Activated gamma-delta T cell (primary cell): ENCODE results near the gene HBZ.
"Not testable (repeated sequence)": the region's sequence is repeated elsewhere in the genome, so short reads cannot be mapped to it uniquely, and the experiment has no call there.

Experiments used
- DNase-seq: peaks from one replicate; lab custom pipeline; 2025; lab: John Stamatoyannopoulos, UW

Gene HBZ

DNA sequence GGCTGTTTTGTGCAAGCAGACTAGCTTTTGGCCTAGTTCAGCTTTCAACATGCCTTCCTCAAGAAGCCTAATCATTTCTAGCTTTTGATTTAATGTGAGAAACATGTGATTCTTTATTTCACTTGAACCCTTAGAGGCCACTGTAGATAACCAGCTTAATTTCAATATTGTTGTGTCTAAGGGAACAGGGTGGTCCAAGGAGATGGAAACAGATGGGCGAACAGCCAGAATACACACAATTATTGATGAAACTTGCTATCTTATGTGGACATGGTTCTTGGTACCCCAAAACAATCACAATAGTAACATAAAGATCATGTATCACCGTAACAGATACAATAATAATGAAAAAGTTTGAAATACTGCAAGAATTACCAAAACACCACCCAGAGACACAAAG is 18.7 kb upstream of the HBZ start:
- DNase-seq, result no peak

DNA sequence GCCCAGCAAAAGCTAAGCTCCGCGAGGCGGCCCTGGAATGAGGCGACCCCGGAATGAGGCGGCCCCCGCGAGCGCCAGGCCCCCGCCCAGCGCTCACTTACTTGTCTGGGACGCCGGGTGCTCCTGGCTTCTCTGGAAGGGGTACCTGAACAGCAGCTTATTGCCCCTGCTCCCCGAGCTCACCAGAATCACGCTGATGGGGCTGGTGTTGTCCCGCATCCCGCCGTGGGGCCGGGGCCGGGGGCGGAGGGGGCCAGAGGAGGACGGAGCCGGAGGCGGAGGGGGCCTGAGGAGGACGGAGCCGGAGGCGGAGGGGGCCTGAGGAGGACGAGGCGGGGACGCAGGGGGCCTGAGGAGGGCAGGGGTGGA is 14.4 kb upstream of the HBZ start:
- no peak for DNase-seq

DNA sequence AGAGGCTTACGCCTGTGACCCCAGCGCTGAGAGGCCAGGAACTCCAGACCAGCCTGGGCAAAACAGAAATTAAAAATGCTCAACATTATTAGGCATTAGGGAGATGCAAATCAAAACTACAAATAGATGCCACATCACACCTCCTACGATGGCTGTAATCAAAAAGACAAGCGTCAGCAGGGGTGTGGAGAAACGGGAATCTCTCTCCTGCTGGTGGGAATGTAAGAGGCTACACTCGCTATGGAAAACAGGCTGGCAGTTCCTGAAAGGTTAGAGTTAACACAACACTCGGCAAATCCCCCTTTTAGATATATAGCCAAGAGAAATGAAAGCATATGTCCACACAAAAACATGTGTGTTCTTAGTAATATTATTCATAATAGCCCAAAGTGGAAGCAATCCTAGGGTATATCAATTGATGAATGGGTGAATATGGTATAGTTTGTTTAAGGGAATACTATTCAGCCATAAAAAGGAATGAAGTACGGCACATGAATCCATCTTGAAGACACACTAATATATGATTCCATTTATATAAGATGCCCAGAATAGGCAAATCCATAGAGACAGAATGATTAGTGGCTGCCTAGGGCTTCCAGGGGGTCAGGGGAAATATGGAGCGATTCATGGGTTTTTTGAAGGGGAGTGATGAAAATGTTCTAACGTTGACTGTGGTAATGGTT is 12.1 kb upstream of the HBZ start:
- no peak for DNase-seq

DNA sequence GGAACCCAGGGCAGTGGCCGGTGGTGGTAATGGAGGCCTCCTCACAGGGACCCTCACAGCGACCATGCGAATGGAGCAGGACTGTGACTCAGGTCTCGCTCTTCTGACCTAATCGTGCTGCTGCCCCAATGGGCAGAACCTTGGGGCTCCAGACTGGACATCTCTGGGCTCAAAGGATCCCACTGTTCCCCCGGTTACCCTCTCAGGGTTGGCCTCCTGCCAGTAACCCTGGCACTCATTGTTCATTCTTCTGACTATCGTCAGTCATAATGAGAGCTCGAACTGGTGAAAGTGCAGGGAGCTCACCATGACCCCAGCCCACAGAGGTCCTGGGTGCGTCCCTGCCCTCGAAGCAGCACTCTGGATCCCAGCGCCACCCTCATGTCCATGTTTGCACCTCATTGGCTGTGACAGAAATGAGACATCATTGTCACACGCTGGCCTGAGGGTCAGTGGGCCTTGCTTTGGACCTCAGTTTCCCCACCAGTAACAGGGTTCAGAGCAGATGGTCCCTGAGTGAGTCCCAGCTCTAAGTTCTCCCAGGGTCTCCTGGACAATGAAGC is 10.0 kb upstream of the HBZ start:
- no peak for DNase-seq

DNA sequence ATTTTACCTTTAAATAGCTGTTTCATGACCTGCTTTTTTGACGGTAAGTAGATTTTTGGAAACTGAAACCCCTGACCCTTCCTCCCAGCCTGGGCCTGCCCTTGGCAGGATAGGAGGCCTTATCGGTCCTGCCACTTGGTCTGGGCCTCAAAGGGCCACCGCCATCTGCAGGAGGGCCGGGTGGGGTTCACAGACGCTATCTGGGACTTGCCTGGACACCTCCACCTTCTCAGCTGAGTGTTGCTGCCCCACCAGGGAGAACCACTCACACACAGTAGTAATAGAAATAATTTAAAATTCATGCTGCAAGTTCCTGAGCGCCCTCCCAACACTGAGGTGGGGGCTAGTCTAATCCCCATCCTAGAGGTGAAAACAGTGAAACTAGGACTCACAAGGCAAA is 9.4 kb upstream of the HBZ start:
- DNase-seq, result no peak

DNA sequence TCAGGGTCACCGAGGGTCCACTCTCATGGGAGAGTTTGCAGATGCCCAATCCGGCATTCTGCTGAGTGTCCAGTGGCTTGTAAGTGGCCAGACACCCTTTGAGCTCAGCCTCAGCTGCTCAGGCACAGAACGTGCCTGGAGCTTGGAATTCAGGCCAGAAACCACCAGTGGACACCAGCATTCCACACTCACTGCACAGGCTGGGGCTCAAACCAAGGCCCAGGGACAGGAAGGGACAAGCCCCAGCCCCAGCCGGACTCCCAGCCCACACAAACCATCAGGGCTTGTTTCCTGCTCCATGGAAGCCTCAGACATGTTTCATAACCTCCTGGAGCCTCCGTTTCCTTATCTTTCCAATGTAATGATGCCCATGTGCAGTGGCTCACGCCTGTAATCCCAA is 9.0 kb upstream of the HBZ start:
- no peak for DNase-seq

DNA sequence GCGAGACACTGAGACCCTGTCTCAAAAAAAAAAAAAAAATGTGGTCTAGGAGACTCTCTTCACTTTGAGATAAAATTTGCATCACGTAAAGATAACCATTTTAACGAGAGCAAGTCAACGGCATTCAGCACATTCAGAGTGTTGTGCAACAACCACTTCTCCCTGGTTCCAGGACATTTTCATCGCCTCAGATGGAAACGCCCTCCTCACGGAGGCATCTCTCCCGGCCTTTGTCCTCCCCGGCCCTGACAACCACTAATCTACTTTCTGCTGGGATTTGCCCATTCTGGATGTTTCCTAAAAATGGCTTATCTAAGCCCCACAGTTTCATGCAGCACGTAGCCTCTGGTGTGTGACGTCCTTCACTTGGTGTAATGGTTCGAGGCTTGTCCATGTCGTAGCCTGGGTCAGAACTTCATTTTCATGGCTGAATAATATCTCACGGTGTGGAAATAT is 7.6 kb upstream of the HBZ start:
- no peak for DNase-seq

DNA sequence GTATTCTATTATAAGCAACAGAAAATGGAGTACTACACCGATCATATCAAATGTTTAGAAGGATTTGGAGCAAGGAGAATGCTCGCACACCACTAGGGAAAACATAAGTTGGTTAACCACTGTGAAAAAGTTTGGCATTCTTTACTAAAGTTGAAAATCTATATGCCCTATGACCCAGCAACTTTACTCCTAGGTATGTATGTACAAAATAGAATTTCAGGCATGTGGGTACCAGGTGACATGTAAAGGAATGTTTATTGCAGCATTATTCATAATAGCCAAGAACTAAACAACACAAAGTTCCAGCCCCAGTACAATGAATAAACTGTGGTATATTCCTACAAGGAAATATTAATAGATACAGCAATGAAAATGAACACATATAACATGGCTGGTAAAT is 5.8 kb upstream of the HBZ start:
- no peak for DNase-seq

DNA sequence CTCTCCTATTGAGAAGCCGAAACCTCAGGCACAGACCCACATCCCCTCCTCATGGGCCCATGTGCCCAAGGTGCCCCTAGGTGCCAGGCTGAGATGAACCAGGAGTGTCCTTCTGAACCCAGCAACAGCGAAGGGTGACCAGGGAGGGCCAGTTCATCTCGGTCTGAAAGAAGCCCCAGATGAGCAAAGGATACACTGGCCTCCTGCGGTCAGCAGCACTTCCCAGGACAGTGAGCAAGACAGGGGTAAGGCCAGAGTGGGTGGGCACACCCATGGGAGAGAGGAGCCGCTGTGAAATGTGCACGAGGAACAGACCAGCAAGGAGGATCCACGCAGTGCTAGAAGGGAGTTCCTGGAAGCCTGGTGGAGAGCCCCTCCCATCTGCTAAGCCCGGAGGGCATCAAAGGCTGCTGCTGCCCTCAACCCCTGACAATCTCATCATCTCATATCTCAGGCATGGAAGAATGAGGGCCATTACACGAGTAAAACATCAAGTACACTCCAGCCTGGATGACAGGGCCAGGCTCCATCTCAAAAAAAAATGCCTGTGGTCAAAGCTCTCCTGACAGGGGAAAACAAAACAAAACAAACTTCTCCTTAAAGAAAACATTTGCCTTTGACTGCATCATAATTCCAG is 3.3 kb upstream of the HBZ start:
- DNase-seq, result no peak

DNA sequence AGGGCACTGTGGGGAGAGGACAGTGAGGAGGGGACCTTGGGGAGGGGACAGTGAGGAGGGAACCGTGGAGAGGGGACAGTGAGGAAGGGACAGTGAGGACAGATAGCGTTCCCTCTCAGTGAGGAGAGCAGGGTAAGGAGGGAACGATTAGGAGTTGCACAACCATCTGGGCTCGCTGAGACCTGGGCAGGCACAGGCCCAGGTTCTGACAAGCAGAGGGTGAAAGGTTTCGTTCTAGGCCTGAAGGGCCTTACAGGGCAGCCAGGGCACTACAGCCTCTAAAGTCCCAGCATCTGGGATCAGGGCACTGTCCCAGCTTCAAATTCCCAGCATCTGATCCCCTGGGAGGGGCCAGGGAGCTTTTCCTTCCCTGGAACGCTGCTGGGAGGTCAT is 681 bp downstream of the HBZ start:
- not testable (repeated sequence) for DNase-seq

DNA sequence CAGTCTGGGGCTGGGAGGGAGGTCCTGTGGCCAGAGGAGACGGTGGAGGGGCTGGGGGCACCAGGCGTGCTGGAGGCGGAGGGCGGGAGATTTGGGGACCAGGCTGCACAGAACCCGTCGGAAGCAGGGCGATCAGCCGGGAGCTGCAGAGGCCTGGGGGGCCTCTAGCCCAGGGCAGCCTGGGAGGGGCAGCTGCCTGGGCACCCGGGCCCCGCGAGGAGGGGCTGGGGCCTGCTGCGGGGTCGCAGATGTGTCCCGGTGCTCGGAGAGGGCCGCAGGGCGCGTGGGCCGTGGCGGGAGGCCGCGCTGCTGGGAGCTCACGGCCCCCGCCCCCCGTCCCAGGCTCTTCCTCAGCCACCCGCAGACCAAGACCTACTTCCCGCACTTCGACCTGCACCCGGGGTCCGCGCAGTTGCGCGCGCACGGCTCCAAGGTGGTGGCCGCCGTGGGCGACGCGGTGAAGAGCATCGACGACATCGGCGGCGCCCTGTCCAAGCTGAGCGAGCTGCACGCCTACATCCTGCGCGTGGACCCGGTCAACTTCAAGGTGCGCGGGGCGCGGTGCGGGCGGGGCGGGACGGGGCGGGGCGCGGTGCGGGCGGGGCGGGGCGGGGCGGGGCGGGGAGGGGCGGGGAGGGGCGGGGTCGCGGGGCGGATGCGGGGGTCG is 1.2 kb downstream of the HBZ start:
- not testable (repeated sequence) for DNase-seq

DNA sequence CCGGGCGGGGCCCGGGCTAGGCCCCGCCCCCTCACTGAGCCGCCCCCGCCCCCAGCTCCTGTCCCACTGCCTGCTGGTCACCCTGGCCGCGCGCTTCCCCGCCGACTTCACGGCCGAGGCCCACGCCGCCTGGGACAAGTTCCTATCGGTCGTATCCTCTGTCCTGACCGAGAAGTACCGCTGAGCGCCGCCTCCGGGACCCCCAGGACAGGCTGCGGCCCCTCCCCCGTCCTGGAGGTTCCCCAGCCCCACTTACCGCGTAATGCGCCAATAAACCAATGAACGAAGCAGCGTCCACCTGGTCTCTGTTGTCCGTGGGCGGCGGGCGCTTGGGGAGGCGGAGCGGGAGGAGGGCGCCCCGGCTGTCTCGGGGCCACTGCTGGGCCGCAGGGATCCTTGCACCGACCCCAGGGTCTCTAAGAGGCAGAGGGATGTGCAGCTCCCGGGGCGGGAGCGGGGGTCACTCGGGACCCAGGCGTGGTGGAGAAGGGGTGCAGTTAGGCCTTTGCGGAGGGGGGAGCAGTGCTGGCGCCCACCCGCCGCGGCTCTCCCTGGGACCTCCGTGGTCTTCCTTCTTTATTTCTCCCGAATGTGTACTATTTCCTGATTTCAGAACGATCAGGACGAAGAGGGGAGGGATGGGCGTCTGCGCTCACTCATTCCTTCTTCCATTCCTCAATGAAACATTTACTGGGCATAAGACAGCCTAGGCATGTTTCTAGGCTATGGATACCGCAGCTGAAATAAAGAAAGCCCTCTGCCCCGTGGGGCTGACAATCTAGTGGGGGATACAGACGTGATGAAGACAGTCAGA is 2.0 kb downstream of the HBZ start:
- no peak for DNase-seq

DNA sequence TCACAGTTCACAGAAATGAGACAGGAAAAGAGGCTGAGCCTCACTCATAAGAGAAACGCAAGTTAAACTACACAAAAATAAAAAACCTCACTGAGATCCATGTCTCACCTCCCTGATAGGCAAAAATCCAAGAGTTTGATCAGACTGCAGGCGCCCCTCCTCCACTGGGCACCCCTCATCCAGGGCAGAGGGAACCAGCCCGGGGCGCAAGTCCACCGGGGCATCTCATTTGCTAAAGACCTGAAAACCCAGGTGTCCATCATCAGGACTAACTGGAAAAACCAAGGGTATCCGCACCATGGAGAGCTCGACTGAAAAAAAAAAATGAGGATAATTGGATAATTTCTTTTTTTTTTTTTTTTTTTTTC is 2.6 kb downstream of the HBZ start:
- no peak for DNase-seq

DNA sequence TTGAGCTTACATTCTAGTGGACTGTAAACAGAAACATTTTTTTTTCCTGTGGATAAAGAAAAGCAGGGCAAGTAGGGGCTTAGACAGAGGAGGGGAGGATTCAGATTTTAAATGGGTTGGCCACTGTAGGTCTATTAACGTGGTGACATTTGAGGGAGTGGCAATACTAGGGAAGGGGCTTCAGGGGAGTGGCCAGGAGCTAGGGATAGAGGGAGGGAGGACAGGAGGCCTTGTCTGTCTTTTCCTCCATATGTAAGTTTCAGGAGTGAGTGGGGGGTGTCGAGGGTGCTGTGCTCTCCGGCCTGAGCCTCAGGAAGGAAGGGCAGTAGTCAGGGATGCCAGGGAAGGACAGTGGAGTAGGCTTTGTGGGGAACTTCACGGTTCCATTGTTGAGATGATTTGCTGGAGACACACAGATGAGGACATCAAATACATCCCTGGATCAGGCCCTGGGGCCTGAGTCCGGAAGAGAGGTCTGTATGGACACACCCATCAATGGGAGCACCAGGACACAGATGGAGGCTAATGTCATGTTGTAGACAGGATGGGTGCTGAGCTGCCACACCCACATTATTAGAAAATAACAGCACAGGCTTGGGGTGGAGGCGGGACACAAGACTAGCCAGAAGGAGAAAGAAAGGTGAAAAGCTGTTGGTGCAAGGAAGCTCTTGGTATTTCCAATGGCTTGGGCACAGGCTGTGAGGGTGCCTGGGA is 6.8 kb downstream of the HBZ start:
- no peak for DNase-seq

DNA sequence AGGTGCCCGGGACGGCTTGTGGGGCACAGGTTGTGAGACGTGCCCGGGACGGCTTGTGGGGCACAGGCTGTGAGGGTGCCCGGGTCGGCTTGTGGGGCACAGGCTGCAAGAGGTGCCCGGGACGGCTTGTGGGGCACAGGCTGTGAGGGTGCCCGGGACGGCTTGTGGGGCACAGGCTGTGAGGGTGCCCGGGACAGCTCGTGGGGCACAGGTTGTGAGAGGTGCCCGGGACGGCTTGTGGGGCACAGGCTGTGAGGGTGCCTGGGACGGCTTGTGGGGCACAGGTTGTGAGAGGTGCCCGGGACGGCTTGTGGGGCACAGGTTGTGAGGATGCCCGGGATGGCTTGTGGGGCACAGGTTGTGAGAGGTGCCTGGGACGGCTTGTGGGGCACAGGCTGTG is 7.8 kb downstream of the HBZ start:
- DNase-seq, result not testable (repeated sequence)

DNA sequence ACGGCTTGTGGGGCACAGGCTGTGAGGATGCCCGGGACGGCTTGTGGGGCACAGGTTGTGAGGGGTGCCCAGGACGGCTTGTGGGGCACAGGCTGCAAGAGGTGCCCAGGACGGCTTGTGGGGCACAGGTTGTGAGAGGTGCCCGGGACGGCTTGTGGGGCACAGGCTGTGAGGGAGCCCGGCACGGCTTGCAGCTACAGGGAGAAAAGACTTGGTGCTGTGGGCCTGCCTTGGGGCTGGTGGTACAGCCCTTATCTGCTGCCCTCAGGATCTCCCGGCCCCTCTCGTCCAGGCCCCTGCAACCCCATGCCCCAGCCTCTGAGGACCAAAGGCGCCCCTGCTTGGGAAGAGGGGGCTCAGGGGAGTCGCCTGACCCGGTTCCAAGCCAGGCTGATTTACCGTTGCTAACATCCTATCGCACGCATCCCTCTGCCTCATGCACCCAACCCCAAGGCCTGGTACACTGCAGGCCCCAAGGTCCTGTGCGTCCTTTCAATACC is 8.3 kb downstream of the HBZ start:
- DNase-seq, result no peak

DNA sequence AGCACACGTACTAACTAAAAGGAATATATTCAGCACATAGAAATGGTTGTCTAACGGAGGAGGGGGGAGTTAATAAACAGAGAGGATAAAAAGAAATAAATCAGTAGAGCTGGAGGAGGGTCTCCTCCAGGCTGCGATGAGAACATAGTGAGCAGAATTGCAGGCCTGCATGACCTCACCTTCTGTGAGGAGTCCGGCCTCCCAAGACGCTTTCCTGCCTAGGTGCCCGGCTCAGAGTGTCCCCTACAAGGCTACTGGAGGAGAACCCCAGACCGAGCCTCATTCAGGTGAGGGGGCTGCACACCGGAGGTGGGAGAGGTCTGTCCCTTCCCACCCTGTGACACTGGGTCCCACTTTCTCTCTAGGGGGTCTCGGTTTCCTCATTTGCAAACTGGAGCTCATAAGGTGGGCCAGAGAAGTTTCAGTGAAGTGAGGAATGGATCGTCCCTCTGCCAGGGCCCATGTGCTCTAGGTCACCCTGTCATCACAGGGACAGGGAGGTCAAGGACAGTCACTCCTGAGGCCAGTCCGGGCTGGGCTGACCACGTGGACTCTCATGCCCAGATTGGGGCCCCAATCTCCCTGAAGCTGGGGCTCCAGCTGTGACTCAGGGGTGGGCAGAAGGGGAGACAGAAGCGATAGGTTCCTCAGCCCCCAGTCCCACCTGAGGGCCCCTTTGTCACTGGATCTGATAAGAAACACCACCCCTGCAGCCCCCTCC is 10.0 kb downstream of the HBZ start:
- DNase-seq, result no peak

DNA sequence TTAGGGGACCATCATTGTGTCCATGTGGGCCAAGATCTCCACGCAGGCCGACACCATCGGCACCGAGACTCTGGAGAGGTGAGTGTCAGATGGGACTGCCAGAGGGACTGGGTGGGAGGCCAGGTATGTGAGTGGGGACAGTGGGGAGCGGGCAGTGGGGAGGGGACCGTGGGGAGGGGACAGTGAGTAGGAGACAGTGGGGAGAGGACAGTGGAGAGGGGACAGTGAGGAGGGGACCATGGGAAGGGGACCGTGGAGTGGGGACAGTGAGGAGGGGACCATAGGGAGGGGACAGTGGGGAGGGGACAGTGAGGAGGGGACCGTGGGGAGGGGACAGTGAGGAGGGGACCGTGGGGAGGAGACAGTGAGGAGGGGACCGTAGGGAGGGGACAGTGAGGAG is 10.7 kb downstream of the HBZ start:
- not testable (repeated sequence) for DNase-seq

DNA sequence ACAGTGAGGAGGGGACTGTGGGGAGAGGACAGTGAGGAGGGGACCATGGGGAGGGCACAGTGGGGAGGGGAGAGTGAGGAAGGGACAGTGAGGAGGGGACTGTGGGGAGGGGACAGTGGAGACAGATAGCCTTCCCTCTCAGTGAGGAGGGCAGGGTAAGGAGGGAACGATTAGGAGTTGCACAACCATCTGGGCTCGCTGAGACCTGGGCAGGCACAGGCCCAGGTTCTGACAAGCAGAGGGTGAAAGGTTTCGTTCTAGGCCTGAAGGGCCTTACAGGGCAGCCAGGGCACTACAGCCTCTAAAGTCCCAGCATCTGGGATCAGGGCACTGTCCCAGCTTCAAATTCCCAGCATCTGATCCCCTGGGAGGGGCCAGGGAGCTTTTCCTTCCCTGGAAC is 11.3 kb downstream of the HBZ start:
- DNase-seq, result not testable (repeated sequence)

DNA sequence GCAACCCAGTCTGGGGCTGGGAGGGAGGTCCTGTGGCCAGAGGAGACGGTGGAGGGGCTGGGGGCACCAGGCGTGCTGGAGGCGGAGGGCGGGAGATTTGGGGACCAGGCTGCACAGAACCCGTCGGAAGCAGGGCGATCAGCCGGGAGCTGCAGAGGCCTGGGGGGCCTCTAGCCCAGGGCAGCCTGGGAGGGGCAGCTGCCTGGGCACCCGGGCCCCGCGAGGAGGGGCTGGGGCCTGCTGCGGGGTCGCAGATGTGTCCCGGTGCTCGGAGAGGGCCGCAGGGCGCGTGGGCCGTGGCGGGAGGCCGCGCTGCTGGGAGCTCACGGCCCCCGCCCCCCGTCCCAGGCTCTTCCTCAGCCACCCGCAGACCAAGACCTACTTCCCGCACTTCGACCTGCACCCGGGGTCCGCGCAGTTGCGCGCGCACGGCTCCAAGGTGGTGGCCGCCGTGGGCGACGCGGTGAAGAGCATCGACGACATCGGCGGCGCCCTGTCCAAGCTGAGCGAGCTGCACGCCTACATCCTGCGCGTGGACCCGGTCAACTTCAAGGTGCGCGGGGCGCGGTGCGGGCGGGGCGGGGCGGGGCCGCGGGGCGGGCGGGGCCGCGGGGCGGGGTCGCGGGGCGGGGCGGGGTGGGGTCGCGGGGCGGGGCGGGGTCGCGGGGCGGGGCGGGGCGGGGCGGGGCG is 11.8 kb downstream of the HBZ start:
- DNase-seq, result not testable (repeated sequence)
